Subcutaneous abdominal adipose tissue (tissue), 5 donors: Measurements from ENCODE around the gene SLC2A13.

Experiments
- H3K27ac ChIP-seq: one replicate; pipeline ENCODE4 v1.7.0; 2013; ENCODE audit warnings: low read depth, mild to moderate bottlenecking, inconsistent platforms, low read length, moderate library complexity
- H3K27me3 ChIP-seq, 5 donors: one replicate each; pipeline ENCODE4 v1.7.0; 2013; ENCODE audit warnings: low read length in 5 of 5, inconsistent platforms in 1 of 5; ENCODE audit not compliant: control insufficient read depth in 5 of 5, insufficient read depth in 4 of 5
- H3K36me3 ChIP-seq, 5 donors: one replicate each; pipeline ENCODE4 v1.7.0; 2013; ENCODE audit warnings: low read length in 5 of 5; ENCODE audit not compliant: control insufficient read depth in 5 of 5, insufficient read depth in 5 of 5
- H3K4me1 ChIP-seq, 5 donors: one replicate each; pipeline ENCODE4 v1.7.0; 2013; ENCODE audit warnings: low read length in 5 of 5, mild to moderate bottlenecking in 3 of 5, moderate library complexity in 1 of 5; ENCODE audit not compliant: control insufficient read depth in 5 of 5, insufficient read depth in 5 of 5
- H3K4me3 ChIP-seq, 5 donors: one replicate each; pipeline ENCODE4 v1.7.0; 2013; ENCODE audit warnings: low read length in 5 of 5, low read depth in 1 of 5
- H3K9ac ChIP-seq, 5 donors: one replicate each; pipeline ENCODE4 v1.7.0; 2013; ENCODE audit warnings: low read length in 5 of 5, mild to moderate bottlenecking in 4 of 5, moderate library complexity in 3 of 5
- H3K9me3 ChIP-seq, 5 donors: one replicate each; pipeline ENCODE4 v1.7.0; 2013; ENCODE audit warnings: low read length in 5 of 5; ENCODE audit not compliant: control insufficient read depth in 5 of 5
- donor health status: healthy.
- donor health status: healthy.
- donor health status: healthy.
- donor health status: healthy.
- donor health status: healthy.

SLC2A13 gene

DNA sequence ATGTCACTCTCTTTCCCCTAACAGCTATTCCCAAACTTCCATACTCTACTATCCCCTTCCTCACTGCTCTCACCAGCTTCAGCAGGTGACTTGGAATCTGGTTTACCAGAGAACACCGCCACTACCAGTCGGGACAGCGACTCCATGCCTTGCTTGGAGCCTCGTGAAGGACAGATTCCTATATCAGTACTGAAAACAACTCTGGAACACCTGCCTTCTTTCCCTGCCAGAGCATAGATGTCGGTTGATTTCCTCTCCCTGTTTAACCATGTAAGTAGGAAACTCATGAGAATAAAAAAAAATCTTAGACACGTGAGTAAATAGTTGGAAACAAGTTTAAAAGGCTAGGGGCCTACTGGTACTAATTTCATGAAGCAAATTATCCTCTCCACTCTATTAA lies 266.8 kb downstream of the SLC2A13 start:
- Histone ChIP-seq H3K36me3 (no peaks in the 10 kb centered on the region), H3K9ac (no peak overlapping the region), H3K27ac (no peak overlapping the region), H3K9me3 (peaks cover 0 to 6% (median 0%) of the 10 kb centered on the region in 5 donors), H3K4me3 (no peak overlapping the region), H3K27me3 (no peaks in the 10 kb centered on the region), H3K4me1 (no peaks in the 10 kb centered on the region)

GRCh38 chr12:39835517-39836489 lies 270.1 kb downstream of the SLC2A13 start:
- H3K4me3 ChIP-seq = no peak overlapping the region
- no peaks in the 10 kb centered on the region for H3K4me1 ChIP-seq
- no peaks in the 10 kb centered on the region for H3K36me3 ChIP-seq
- no peaks in the 10 kb centered on the region for H3K27me3 ChIP-seq
- H3K27ac ChIP-seq = no peak overlapping the region
- H3K9ac ChIP-seq = no peak overlapping the region
- H3K9me3 ChIP-seq = peaks cover 0 to 6% (median 0%) of the 10 kb centered on the region in 5 donors

- Histone ChIP-seq H3K4me1 (no peaks in the 10 kb centered on the region), H3K9ac (no peak overlapping the region), H3K27me3 (no peaks in the 10 kb centered on the region), H3K4me3 (no peak overlapping the region), H3K9me3 (no peaks in the 10 kb centered on the region), H3K27ac (no peak overlapping the region), H3K36me3 (peaks cover 0 to 5% (median 4%) of the 10 kb centered on the region in 5 donors)
Measured at GRCh38 chr12:39831587-39832315, 274.1 kb downstream of the SLC2A13 start.

DNA sequence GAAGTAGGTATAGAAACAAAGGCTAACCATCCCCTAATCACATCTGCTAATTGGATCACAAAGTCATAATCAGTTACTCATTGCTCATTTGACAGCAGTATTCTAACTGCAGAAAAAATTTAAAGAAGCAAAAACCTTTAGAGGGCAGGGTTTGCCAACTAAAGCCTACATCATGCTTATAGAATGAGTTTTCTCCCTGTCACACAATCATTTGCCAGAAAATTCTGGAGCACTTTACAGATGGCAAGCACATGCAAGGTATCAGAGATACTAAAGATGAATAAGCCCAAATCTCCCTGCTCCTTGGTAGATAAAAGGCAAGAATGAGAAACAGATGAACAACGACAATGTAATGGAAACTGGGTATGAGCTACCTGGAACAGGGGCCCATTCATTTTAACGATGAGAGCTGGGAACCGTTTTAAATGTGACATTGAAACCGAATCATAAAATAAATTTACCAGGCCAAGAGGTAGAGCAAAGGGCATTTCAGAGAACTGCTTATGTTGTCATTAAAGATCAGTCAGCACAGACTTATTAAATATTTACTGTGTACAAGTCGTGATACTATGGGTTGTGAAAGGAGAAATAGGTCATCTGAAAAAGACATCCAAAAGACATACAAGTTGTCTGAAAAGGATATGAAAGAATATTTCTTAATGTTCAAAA lies 274.9 kb downstream of the SLC2A13 start:
- no peak overlapping the region for H3K9ac ChIP-seq
- no peaks in the 10 kb centered on the region for H3K9me3 ChIP-seq
- no peaks in the 10 kb centered on the region for H3K4me1 ChIP-seq
- no peak overlapping the region for H3K4me3 ChIP-seq
- H3K27ac ChIP-seq = no peak overlapping the region
- no peaks in the 10 kb centered on the region for H3K27me3 ChIP-seq
- H3K36me3 ChIP-seq = peaks cover 0 to 5% (median 4%) of the 10 kb centered on the region in 5 donors

- Histone ChIP-seq H3K36me3 (peaks cover 0 to 5% (median 4%) of the 10 kb centered on the region in 5 donors), H3K9ac (no peak overlapping the region), H3K4me1 (no peaks in the 10 kb centered on the region), H3K27me3 (no peaks in the 10 kb centered on the region), H3K27ac (no peak overlapping the region), H3K4me3 (no peak overlapping the region), H3K9me3 (no peaks in the 10 kb centered on the region)
Measured at GRCh38 chr12:39830171-39830570, 275.7 kb downstream of the SLC2A13 start.

- Histone ChIP-seq H3K27me3 (no peaks in the 10 kb centered on the region), H3K9me3 (no peaks in the 10 kb centered on the region), H3K36me3 (peaks cover 0 to under 1% (median 0%) of the 10 kb centered on the region in 5 donors), H3K9ac (peak overlapping the region in 1 of 5 donors; percentile 18), H3K4me1 (peaks cover 0 to 7% (median 0%) of the 10 kb centered on the region in 5 donors), H3K4me3 (no peak overlapping the region), H3K27ac (no peak overlapping the region)
Measured at GRCh38 chr12:39824505-39825212, 281.2 kb downstream of the SLC2A13 start.

DNA sequence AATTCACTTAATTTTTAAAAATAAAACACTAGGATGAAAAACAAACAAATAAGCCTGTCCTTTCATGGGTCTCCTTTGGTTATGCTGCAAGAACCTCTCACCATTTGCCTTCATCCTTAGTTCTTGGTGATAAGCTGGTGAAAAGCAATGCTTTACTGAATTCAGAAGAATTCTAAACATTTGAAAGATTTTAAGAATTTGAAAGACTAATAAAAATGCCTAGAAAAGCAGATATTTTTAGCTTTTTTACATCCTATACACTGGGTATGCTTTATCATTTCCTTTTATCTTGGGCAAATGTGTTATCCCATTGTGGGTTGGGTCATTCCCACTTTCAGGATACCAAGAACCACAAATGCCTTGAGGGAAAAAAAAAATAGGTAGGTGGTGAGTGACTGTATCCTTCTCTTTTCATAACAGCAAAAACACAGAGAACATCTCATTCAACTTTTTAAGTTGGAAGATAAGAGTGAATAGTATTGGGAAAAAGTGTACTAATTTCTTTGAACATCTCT lies 289.2 kb downstream of the SLC2A13 start:
- Histone ChIP-seq H3K4me1 (peaks cover 0 to 8% (median 0%) of the 10 kb centered on the region in 5 donors), H3K9me3 (peaks cover 0 to 4% (median 0%) of the 10 kb centered on the region in 5 donors), H3K9ac (no peak overlapping the region), H3K36me3 (no peaks in the 10 kb centered on the region), H3K4me3 (no peak overlapping the region), H3K27ac (no peak overlapping the region), H3K27me3 (no peaks in the 10 kb centered on the region)

DNA sequence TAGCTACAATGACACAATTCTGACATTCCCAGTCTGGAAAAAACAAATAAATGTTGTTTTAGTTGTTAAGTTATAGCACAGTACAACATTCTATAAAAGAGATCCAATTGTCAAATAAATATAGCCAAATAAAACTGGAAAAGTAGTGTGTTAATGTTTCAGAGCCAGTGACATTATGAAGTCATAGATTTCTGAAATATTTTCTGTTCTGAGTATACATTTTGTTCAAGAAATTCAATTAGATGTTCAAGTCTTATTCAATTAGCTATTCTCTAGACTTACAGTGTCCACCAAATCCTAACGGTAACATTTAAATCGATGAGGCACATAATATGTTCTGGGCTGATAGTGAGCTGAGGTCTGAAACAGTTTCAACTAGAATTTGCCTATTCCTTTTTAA lies 290.1 kb downstream of the SLC2A13 start:
- no peak overlapping the region for H3K27ac ChIP-seq
- peaks cover 0 to 8% (median 0%) of the 10 kb centered on the region in 5 donors for H3K4me1 ChIP-seq
- no peak overlapping the region for H3K9ac ChIP-seq
- no peaks in the 10 kb centered on the region for H3K27me3 ChIP-seq
- H3K9me3 ChIP-seq = peaks cover 0 to 4% (median 0%) of the 10 kb centered on the region in 5 donors
- H3K4me3 ChIP-seq = no peak overlapping the region
- H3K36me3 ChIP-seq = no peaks in the 10 kb centered on the region

- peaks cover 0 to 8% (median 0%) of the 10 kb centered on the region in 5 donors for H3K4me1 ChIP-seq
- H3K4me3 ChIP-seq = no peak overlapping the region
- no peak overlapping the region for H3K27ac ChIP-seq
- no peak overlapping the region for H3K9ac ChIP-seq
- no peaks in the 10 kb centered on the region for H3K36me3 ChIP-seq
- H3K9me3 ChIP-seq = peaks cover 0 to 11% (median 0%) of the 10 kb centered on the region in 5 donors
- no peaks in the 10 kb centered on the region for H3K27me3 ChIP-seq
Measured at GRCh38 chr12:39814626-39815025, 291.3 kb downstream of the SLC2A13 start.
